GM08714 (cell line): ENCODE measurements around the gene NRXN3.

Source experiments
- H3K4me3 ChIP-seq: fragments of 200-500 bp; sonication (Bioruptor generic); 2 replicates; pipeline ENCODE4 v1.5.1; 2014; ENCODE audit warnings: mild to moderate bottlenecking, low read length, inconsistent platforms
- ZNF274 ChIP-seq: IDR thresholded peaks from 2 replicates; pipeline ENCODE4 v1.6.1; 2012; ENCODE audit warnings: mild to moderate bottlenecking, low read depth, low read length

NRXN3 gene

DNA sequence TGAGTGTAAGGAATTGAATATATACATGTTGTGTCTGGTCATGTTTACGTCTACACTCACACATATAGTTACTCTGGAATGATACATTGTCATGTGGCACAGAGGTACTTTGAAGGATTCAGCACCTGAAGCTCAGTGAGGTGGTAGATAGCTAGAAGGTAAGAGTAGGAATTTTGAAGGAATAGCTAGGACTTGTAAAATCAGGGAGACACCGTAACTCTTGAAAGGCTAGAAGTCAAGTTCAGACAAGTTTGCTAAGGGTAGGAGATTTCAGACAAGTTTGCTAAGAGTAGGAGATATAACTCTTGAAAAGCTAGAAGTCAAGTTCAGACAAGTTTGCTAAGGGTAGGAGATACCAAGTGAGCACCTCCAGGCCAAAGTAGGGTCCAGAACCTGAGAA is 14.0 kb upstream of the NRXN3 start:
- TF ChIP-seq ZNF274: no peak
- H3K4me3 ChIP-seq: no peak overlapping the region

DNA sequence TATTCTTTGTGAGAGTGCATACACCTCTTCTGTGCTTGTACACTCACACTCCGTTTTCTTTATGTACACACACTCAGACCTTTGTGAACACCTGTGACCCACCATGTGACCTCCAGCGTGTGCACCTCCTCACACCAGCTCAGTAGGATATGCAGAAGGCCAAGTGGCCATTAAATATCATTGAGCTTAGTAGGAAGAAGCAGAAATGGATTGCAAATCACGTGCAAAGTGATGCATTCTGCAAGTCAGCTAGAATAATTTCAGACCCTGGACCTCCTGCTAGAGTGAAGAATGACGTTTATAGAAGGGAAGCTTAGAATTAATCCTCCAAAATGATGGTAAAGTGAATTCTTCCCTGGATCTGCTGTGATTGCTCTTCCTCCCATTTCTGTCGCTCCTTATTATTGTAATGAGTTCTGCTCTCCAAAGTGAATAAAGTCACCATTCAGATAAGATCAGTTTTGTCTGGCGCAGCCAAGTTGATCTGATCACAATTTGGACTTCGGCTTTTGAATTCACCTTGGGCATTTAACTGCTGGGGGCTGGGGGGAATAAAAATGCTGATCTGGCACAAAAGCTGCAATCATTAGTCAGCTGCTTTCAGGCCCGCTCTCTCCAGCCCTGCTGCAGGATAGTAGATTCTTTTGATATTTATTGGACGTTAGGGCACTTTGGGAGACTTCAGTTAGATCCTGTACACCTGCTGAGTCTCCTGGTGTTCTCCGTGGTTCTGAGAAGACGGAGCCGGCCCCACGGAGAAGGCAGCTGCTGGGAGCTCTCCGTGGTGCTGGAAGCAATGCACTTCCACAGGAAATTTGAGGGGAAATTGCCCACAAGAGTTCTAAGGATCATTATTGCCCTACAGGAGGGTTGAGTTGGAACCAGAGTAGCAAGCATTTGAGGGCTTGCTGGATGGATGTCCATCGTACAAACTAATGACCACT is 12.4 kb upstream of the NRXN3 start:
- no peak overlapping the region for H3K4me3 ChIP-seq
- no peak for TF ChIP-seq ZNF274

DNA sequence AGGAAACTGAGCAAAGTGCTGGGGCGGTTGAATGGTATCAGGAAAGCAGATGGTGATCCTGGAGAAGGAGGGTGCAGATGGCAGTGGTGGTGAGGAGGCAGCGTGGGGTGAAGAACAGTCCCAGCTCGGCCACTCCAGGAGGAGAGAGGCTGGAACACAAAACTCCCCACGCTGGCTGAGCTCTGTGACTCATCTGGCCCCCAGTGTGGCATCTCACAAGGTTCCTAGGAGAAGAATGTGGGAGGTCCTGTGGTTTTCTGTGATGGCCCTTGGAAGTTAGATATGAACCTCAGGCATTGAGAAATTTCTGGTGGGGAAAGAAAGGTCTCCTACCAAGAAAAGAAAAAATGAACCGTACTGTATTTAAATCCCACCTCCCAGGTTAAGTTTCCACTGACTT is 8.0 kb upstream of the NRXN3 start:
- H3K4me3 ChIP-seq: no peak overlapping the region
- no peak for TF ChIP-seq ZNF274

DNA sequence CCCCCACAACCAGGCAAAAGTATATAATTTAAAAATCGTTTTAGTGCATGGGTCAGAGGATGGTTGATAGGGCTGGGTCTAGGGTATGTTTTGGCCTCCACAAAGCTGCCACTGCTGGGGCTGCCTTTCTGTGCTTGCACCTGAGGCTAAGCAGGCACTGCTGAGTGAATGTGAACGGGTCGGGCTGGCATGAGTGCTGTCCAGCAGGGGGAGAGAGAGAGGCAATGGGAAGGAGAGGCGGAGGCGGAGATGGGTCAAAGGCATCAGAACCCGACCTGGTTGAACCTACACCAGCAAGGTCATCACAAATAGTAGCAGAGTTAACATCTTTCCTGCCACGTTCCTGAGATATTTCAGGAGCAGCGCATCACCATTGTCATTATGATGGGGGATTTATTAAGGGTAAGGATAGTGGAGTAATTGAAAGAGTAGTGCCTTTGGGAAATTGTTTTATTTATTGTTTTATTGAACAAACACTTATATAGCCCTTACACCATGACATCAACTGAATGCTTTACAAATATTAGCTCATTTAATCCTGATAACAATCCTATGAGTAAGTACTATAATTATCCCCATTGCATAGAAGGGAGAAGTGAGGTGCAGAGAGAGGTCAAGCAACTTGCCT is 5.8 kb upstream of the NRXN3 start:
- TF ChIP-seq ZNF274: no peak
- H3K4me3 ChIP-seq: no peak overlapping the region

DNA sequence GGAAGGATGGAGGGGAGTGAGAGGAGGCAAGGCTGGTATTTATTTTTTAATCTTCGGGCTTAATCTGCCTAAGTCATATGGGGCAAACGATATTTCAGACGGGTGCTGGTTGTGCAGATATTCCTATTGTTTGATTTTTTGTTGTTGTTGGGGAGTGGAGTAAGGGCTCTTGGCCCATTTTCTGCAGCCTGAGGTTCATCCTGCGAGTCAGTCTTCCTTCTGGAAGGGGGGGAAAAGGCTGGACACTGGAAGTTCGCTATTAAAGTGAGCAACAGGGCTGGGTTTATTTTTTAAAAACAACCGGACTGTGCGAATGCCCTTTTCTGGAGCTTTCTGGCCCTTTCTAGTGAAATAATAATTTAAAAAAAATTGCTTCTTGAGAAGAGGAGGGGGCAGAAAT is 2.3 kb downstream of the NRXN3 start:
- TF ChIP-seq ZNF274: no peak
- no peak overlapping the region for H3K4me3 ChIP-seq

DNA sequence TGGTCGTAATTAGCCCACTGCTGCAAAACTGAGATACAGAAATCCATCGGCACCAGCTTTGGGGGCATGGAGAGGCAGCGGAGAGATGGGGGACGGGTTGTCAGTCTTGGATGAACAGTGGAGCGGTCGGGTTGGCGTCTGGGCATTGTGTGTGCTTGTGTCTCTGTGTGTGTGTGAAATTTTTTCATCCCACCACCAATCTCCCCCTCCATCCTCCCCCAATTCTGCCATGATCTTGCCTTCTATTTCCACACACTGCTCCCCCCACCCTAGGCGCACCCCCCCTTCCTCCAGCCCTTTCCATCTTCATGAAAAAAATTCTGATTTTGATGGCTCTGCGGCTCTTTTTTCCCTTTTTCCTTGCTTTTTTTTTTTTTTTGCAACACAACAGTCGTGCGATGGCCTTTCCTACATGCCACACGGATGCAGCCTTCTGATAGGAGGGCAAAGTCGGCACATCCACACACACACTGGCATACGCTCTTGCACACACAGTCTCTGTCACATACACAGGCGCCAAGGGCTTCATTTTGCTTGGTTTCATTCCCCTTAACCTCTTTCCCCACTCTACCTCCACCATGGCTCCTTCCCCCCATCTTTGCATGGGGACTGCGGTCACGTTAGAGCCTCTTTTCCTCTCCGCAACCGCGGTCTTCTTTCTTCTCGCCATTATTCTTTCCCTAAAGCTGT is 3.3 kb downstream of the NRXN3 start:
- no peak overlapping the region for H3K4me3 ChIP-seq
- no peak for TF ChIP-seq ZNF274

DNA sequence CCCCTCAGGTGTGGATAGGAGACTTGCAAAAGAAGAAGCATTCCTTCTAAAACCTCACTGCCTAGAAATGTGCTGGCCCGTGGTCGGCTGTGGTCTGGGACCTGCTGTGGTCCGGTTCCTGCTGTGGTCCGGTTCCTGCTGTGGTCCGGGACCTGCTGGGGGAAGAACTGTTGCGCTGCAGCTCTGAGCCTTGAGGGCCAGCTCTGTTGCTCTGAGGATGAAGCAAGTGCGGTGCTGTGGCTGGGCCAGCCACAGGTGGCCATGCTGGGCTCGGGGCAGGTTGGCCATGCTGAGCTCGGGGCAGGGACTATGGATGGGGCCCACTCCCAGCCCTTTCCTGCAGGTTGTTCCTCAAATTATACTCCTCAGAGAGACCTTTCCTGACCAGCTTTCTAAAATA is 5.2 kb downstream of the NRXN3 start:
- no peak overlapping the region for H3K4me3 ChIP-seq
- TF ChIP-seq ZNF274: no peak

DNA sequence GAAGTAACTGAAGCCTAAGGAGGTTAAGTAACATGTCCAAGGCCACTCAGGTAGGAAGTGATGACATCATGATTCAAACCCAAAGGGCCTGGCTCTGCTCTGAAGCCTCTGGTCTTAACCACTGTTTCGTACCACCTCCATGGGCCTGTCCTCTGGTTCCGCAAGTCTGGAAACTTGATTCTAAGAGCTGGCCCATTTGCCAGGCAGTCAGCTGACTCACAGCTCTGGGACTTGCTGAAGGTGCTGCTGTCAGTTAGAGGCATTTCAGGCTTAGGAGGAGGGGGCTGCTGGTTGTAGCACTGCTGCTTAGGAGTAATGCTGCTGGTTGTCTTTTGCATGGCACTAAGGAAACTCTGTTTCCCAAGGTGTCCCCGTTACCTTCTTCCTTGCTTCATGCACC is 7.9 kb downstream of the NRXN3 start:
- TF ChIP-seq ZNF274: no peak
- H3K4me3 ChIP-seq: no peak overlapping the region

DNA sequence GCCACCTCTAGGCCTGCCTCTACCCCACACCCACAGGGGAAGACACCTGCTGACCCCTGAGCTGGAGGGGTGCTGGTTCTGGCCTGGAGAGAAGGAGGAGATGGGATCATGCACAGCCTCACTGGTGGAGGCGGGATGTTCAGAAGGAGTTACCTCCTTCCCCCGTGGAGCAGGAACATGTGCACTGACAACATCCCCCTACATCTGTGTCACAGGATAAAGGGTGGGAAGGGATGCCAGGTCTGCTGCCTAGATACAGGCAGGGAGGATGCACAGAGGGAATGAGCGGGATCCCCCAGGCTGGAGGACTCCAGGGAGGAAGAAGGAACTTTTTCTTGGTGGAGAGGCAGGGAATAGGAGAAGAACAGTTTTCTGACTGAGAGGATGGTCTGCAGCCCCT is 8.8 kb downstream of the NRXN3 start:
- TF ChIP-seq ZNF274: no peak
- no peak overlapping the region for H3K4me3 ChIP-seq

DNA sequence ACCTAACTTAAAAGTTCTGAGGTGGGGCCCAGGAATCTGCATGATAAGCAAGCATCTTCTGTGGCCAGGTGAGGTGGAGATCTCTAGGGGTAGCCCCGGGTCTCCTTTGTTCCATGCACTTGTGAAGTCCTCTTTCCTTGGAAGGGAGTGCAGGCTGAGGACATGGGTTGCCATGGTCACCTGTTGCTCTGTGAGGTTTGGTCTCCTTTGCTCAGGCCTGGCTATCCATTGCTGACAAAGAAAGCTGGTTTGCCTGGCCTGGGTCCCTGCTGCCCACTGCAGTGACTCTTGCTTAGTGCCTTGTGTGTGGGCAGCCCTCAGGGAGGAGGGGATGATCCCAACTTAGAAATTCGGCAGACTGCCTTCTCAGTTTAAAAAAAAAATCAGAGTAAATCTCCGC is 11.1 kb downstream of the NRXN3 start:
- H3K4me3 ChIP-seq: no peak overlapping the region
- TF ChIP-seq ZNF274: no peak

DNA sequence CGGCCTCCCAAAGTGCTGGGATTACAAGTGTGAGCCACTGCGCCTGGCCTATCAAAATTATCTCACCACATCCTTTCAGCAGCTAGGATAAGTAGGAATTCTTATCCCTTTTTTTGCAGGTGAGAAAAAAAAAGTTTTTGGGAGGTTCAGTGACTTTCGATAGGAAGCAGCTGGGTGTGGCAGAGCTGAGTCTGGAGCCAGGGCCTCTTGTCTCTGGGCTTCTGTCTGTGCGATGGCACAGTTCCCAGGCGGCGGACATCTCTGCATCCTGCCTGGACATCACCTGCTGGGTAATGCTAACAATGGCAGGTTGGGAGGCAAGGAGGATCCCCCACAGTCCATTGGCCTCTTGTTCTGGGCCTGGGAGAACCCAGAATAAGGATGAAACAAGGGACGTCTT is 12.5 kb downstream of the NRXN3 start:
- no peak for TF ChIP-seq ZNF274

DNA sequence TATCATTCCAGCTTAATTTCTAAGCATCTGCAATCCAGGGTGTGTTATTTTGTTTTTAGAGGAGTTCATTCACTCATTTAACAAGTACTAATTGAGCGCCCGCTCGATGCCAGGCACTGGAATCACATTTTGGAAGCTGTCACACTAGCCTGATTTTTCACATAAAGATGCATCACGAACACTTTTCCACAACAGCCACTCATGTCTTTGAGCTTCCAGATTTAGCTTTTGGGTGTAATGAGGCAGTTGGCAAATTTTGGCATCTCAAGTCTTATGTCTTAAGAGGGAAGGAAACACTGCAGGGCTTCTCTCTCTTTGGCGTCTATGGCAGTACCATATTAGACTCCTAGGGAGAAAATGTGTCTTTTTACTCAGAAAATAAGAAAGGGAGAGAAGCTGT is 14.0 kb downstream of the NRXN3 start:
- H3K4me3 ChIP-seq: no peak overlapping the region
- TF ChIP-seq ZNF274: no peak

More for the DNA sequence above, 12.5 kb downstream of the NRXN3 start:
- no peak overlapping the region for H3K4me3 ChIP-seq

DNA sequence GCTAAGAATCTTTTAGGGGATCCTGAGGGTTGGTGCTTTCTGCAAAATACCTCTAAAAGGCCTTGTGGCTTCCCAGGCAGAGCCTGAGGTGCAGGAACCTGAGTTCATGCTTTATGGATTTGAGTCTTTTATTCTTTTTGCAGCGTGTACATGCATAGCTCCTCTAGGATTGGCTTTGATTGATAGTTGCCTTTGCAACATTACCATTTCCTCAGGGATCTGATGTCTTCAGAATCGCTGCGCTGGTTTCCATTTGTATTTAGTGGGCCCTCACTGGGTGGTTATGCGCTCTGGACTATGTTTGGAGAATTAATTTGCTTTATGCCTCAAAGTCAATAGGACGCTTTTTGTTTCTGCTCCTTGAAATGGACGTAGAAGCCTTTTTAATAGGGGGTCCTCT is 16.1 kb downstream of the NRXN3 start:
- H3K4me3 ChIP-seq: no peak overlapping the region
- TF ChIP-seq ZNF274: no peak

DNA sequence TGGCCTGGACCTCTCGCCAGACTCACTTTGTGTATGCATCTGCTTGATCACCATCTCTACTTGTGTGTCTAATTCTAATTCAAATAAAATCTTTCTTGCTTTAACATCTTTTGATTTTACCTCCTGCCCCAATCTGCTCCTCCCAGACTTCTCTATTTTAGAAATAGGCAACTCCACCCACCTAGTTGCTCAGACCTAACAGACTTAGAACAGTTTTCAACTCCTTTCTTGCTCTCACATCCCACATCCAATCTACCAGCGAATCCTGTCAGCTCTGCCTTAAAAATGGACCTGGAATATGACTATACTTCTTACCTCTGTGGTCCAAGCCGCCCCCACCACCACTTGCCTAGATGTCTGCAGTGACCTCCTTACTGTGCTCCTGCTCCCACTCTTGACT is 18.7 kb downstream of the NRXN3 start:
- no peak overlapping the region for H3K4me3 ChIP-seq
- TF ChIP-seq ZNF274: no peak

DNA sequence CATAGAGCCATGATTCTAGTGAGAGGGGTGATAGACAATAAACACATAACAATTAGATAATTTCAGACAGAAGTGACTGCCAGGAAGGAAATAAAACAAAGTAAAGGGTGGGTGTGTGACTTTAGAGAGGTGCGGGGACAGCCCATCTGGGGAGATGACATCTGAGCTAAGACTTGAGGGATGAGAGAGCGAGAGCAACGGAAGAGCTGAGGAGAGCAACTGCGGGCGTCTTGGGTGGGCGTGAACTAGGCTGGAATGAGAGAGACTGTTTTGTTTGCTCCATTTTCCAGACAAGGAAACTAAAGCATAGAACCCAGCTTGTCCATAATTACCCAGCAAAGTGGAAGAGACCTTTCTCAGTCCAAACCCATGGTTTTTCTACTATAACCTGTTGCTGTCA is 25.3 kb downstream of the NRXN3 start:
- H3K4me3 ChIP-seq: no peak overlapping the region
- TF ChIP-seq ZNF274: no peak

DNA sequence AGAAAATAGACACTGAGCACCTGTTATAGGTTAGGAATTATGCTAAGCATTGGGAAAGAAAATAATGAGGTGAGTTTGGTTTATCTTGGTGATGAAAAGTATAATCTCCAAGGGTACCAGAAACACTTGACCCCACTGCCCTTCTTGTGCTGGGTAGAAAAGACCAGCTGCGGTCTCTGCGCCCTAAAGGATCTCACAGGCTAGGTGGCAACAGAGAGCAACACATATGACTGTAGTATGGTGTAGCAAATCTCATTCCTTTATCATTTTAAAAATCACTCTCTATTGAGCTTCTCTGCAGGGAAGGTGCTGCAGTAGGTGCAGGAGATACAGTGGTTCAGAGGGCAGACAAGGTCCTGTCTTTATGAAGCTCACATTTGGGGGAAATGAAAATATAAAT is 26.1 kb downstream of the NRXN3 start:
- H3K4me3 ChIP-seq: no peak overlapping the region
- TF ChIP-seq ZNF274: no peak
